SK-N-SH (cell line): Measurements from ENCODE around the gene ZG16.

Experiments
- CHD2 ChIP-seq: fragments of 150-350 bp; IDR thresholded peaks from 2 replicates; pipeline ENCODE4 v1.6.1; 2018; ENCODE audit warnings: low read length; ENCODE audit not compliant: partially characterized antibody
- CTCF ChIP-seq: fragments of 200-600 bp; sonication (generic); IDR thresholded peaks from 2 replicates; pipeline ENCODE4 v1.6.1; 2017; ENCODE audit warnings: antibody characterized with exemption, mild to moderate bottlenecking, moderate library complexity
- YY1 ChIP-seq: IDR thresholded peaks from 2 replicates; pipeline ENCODE4 v1.4.0; 2012; ENCODE audit warnings: low read depth, mild to moderate bottlenecking

GRCh38 chr16:29745121-29745852 lies 32.8 kb upstream of the ZG16 start:
- TF ChIP-seq YY1: no peak
- no peak for TF ChIP-seq CHD2
- no peak for TF ChIP-seq CTCF
